Activated T-helper 1 cell treated with anti-CD3 and anti-CD28 coated beads, Interleukin-2, amount 50 U/mL, for 16 hours (primary cell): ENCODE results near the gene RPN2.
A peak's percentile ranks its signal among the peaks of the same experiment; 100 is the strongest.

Experiments
- DNase-seq, 2 donors: peaks; one replicate each; pipeline ENCODE4 v3.0.0-alpha.2; 2020; ENCODE audit warnings: low read depth in 1 of 2, low spot score in 1 of 2

RPN2 gene

GRCh38 chr20:37179683-37180524 is 774 bp downstream of the RPN2 start:
- no peak for DNase-seq

DNA sequence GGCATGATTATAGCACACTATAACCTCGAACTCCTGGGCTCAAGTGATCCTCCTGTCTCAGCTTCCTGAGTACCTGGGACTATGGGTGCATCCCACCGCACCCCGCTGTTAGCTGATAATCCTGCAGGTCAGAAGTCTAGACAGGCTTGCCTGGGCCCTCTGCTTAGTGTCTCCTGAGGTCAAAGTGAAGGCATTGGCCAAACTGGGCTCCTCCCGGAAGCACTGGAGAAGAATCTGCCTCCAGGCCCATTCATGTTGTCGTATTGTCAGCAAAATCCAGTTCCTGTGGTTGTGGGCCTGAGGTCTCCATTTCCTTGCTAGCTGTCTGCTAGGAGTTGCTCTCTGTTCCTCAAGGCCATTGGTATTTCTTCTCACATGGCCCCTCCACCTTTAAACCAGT is 6.6 kb downstream of the RPN2 start:
- no peak for DNase-seq

DNA sequence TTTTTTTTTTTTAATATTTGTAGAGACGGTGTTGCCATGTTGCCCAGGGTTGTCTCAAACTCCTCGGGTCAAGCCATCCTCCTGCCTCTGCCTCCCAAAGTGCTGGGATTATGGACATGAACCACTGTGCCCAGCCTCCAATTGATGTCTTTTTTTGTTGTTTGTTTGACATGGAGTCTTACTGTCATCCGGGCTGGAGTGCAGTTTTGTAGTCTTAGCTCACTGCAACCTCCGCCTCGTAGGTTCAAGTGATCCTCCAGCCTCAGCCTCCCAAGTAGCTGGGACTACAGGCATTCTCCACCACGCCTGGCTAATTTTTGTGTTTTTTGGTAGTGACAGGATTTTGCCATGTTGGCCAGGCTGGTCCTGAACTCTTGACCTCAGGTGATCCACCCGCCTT is 9.7 kb downstream of the RPN2 start:
- DNase-seq: no peak

DNA sequence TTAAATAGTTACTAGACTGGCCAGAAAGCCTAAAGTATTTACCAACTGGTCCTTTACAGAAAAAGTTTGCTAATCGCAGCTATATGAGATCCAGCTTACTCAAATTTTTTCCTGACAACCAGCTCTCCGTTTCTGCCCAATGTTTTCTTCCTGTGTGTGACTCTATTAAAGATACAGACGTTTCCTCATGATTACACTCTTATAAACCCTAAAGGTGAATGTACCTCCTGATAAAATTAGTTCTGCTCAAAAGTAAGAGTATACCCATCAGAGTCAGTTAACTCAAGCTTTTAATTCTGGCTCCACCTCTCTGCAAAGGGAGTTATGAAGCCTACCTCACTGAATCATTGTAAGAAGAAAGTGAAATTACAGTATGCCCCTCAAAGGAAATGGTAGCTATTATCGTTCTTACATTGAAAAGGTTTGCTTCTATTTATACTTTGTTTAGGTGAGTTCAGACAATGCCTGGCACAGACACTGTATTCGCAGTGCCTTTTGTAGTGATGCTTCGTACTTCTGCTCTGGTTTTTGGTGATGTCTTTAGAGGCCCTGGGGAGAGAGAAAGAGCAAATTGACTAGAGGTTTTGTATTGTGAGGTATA is 10.4 kb downstream of the RPN2 start:
- DNase-seq: no peak

GRCh38 chr20:37190354-37191112 is 11.4 kb downstream of the RPN2 start:
- no peak for DNase-seq

DNA sequence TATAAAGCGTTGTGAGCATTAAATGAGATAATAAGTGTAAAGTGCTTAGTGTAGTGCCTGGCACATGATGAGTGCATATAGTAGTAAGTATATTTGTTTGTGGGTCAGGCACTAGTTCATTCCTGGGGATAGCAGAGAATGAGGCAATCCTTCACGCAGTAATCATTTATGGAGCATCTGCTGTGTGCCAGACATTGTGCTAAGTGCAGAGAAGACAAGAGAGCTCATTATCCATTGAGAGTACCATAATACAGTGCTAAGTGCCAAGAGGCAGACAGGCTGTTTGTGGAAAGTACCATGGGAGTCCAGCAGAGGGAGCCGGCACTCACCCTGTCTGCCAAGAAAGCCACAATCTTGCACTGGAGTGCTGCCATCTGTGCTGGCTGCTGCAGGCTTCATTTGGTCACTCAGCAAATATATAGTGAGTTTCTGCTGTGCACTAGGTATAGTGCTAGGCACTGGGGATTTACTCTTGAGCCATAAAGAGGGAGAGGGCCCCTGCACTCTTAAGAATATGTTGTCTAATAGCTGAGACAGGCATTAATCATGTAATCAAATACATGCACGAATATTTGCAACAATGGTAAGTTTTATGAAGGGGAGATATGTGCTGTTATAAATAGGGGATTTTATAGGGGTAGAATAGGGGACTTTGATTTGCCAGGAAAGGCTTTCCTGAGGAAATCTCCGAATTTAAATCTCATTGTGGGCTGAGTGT is 13.2 kb downstream of the RPN2 start:
- peak; percentile 40 to 52 for DNase-seq

DNA sequence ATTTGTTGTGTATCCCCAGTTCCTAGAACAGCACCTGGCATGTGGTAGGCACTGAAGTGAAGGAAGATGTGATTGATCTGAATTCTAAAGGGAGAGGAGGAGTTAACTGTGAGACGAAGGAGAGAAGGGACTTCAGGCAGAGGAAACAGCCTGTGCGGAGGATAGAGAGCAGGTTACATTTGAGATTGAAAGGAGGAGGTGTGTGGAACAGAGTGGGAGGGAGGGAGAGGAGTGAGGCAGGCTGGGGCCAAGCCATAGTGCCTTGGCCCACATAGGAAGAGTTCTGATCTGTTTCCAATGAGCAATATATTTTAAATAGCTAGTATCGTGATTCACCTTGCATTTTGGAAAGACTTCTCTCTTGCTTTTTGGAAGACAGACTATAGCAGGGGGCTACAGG is 14.1 kb downstream of the RPN2 start:
- DNase-seq: no peak

DNA sequence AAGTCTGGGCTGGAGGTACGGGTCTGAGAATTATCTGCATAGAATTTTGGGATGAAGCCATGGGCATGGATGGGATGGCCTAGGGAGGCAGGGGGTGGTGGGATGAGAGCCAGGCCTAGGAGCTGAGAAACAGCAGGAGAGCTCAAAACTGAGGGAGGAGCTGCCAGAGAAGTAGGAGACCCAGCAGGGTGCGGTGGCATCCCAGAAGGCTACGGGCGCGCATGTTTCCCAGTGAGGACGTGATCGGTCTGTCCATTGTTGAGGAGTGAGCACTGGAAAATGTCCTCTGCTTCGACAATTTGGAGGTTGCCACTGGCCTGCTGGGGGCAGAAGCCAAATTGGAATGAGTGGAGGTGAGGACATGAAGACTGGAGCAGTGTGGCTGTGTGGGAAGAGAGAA is 14.7 kb downstream of the RPN2 start:
- DNase-seq: no peak

DNA sequence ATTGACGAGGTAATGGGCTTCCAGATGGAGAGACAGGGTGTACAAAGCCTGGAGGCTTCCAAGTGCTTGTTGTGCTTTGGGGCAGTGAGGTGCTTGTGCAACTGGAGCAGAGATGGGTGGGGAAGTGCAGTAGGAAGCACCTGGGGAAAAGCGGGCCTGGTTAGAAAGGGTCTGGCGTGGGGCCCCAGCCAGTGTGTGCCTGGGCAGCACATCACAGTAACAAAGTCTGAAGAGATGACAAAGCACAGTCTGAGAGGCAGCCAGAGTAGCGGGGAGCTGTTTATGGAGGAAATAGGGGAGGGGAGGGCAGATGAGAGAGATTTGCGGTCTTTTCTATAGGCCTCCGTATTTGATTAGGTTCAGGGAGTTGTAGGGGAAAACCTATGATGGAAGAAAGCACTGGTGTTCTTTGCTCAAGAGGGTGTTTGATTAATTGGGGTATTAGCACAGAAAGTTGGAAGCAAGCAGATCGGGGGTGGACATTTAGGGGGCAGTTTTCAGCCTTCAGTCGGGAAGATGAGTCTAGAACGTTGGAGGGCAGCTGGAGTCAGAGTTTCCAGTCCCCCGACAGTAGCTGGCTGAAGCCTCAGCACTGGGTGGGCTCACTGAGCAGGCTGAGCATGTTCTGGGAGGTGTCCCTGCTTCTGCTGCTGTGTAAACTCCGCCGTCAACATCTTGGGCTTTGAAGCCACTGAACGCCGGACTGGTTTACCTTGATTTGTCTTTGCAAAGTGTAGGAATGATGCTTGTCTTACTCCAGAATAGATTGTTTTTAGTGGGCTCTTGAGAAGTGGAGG is 15.7 kb downstream of the RPN2 start:
- DNase-seq: no peak

DNA sequence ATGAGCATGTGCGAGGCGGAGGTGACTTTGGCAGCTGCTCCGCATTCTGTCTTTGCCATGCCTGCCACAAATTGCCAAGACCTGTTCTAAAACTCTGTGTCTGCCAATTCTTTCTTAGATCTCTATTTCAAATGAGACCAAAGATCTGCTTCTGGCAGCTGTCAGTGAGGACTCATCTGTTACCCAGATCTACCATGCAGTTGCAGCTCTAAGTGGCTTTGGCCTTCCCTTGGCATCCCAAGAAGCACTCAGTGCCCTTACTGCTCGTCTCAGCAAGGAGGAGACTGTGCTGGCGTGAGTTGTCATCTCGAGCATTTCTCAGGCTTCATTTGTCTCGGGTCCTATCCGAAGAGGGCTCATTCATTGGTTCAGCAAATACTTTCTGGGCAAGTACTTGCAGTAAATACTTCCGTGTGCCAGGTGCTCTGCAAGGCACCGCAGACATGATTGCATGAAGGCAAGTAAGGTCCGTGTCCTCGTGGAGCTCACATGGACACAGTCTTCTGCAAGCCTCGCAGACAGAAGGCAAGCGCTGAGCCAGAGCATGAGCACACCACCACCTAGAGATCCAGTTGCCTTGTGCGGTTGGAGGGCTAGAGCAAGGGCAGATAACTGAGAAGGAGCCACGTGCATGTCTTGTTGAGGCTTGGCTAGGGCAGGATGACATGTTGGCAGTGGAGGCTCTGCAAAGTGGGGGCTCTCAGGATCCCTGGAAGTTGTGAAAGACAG is 20.0 kb downstream of the RPN2 start:
- DNase-seq: no peak

- no peak for DNase-seq
These were observed 21.2 kb downstream of the RPN2 start for GRCh38 chr20:37200376-37200775.

DNA sequence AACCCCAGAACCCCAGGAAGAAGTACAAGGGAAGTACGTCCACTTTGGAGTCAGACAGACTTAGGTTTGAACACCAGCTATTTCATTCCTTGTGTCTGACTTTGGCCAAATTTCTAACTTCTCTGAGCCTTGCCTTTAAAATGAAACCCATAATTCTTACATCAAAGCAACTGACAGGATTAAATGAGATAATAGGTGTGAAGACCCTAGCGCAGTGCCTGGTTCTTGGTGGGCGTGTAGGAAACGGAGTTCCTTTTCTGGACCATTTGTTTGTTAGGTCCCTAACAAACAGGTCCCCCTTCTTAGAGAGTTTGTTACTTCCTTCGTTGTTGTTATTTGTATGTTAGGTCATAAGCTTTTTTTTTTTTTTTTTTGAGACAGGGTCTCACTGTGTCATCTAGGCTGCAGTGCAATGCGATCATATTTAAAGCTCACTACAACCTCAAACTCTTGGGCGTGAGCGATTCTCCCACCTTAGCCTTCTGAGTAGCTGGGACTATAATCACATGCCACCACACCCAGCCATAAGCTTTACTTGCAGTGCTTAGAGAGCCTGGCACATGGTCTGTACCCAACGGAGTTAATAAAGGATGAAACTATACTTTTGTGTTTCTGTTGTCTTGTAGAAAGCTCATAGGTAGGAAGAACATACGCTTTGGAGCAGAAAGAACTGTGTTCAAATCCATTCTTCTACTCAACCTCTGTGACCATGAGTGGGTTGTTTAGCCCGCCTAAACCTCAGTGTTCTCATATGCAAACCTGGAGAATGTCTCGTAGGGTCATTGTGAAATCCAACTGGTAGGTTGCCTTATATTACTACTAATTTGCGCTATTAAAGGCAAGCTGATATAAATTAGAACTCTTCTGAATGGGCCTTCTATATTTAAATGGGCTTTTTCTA is 22.0 kb downstream of the RPN2 start:
- no peak for DNase-seq

DNA sequence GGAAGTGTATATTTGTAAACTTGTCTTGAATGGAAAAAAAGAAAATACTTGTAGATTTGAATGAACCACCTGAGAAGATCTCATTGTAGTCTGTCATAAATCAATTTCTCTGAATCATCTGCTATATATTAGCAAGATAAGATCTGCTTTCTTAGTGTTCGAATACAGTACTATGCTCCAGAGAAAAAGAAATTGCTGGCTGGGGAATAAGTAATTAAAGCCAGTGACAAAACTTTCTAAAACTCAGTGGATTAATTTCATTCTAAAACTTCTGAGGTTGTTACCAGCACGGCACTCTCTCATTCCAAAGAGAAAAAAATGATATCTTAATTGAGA is 22.7 kb downstream of the RPN2 start:
- no peak for DNase-seq

- DNase-seq: no peak
These were observed 23.3 kb downstream of the RPN2 start for GRCh38 chr20:37202267-37202943.

DNA sequence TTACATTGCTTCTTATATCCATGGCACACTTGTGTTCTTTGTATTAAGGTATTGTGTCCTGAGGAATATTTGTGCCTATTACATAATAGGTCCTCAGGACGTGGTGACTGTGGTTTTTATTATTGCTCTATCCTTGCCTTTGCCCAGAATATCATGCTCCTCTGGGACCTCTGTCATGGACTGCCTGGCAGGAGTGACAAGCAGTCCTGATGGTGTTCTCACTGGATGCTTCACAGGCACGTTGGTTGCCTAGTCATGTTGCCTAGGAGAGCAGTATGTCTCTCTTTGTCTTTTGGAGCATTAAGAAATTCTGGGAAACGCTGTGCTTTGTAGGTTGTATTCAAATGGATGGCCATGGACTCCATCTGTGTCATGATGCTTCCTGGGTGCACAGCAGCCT is 24.9 kb downstream of the RPN2 start:
- no peak for DNase-seq

DNA sequence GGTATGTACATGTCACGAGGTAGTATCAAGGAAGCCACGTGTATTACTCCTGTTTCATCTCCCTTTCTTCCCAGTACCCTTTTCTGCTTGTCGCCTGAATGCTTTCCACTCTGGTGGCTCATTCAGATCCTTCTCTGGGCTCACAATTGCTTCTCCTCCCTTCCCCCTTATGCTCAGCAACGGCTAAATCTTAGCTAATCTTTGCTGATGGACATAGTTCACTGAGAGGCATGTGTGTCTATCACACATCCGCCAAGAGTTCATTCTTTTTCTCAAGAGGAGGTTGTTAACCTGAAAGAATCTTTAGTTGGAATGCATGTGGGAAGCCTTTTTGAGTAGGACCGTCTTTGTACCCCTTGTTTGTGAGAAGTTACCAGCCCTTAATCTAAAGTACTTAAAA is 26.0 kb downstream of the RPN2 start:
- no peak for DNase-seq

GRCh38 chr20:37205794-37206193 is 26.7 kb downstream of the RPN2 start:
- no peak for DNase-seq

DNA sequence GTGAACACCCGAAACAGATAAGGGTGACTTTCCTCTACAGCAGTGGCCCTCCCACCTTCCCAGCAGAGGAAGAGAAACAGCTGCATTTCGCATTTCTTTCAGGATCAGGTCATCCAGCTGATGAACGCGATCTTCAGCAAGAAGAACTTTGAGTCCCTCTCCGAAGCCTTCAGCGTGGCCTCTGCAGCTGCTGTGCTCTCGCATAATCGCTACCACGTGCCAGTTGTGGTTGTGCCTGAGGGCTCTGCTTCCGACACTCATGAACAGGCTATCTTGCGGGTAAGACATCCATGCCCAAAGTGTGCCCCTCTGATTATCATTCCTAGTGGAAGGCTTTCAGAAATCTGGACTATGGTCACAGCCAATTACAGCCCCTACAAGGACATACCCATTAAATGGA is 28.0 kb downstream of the RPN2 start:
- DNase-seq: no peak

GRCh38 chr20:37209193-37209592 is 30.1 kb downstream of the RPN2 start:
- DNase-seq: no peak
